IMR-90 (cell line): ENCODE measurements around the gene ZNF549. TPM values are rescaled to one million over a fixed set of nuclear protein-coding genes. Genes with fewer than 3 reads are reported as not detected.

Experiments used
- ATAC-seq: fragments of 200-7000 bp; cut with Tn5 transposase; 2 replicates; pipeline ENCODE4 v1.9.1; 2020; ENCODE audit warnings: low read depth, mild to moderate bottlenecking, moderate library complexity
- BruUV-seq: library from RNA; stranded (reverse); fragments of 400-500 nt; replicated peaks from 2 replicates; lab custom pipeline; 2021; lab: Mats Ljungman, UMichigan
- CTCF ChIA-PET: fragments of 300-600 bp; formaldehyde crosslinking; extraction: SDS; loops from one replicate; lab custom pipeline; 2021; ENCODE audit warnings: antibody characterized with exemption; lab: Yijun Ruan, JAX
- POLR2A ChIA-PET: fragments of 300-600 bp; sonication (Branson Sonifier 250); formaldehyde crosslinking; loops from one replicate; lab custom pipeline; 2022; ENCODE audit warnings: antibody characterized with exemption; ENCODE audit not compliant: unreplicated experiment; lab: Charles Lee
- DNase-seq: peaks from one replicate; pipeline ENCODE4 v3.0.0; 2013
- H2AFZ ChIP-seq: replicated peaks from 2 replicates; pipeline ENCODE3; 2013; ENCODE audit warnings: low read length, mild to moderate bottlenecking; ENCODE audit not compliant: poor library complexity
- H2AK5ac ChIP-seq: 2 replicates; pipeline ENCODE4 v1.6.1; 2013; ENCODE audit warnings: low read depth, low read length, inconsistent platforms
- H2AK9ac ChIP-seq: replicated peaks from 2 replicates; pipeline ENCODE3; 2013; ENCODE audit warnings: mild to moderate bottlenecking, low read depth, low read length, moderate library complexity; ENCODE audit not compliant: poor library complexity
- H2BK120ac ChIP-seq: 2 replicates; pipeline ENCODE4 v1.6.1; 2013; ENCODE audit warnings: low read depth, low read length, inconsistent platforms
- H2BK15ac ChIP-seq: 3 replicates; pipeline ENCODE4 v1.6.1; 2013; ENCODE audit warnings: low read depth, low read length, inconsistent platforms
- H2BK20ac ChIP-seq: 2 replicates; pipeline ENCODE4 v1.6.1; 2013; ENCODE audit warnings: low read depth, mild to moderate bottlenecking, inconsistent platforms, low read length, moderate library complexity
- H2BK5ac ChIP-seq: 2 replicates; pipeline ENCODE4 v1.6.1; 2013; ENCODE audit warnings: mild to moderate bottlenecking, low read depth, low read length, inconsistent platforms; ENCODE audit not compliant: poor library complexity, severe bottlenecking
- H3K14ac ChIP-seq: replicated peaks from 2 replicates; pipeline ENCODE4 v1.6.1; 2013; ENCODE audit warnings: low read depth, low read length, inconsistent platforms
- H3K18ac ChIP-seq: 2 replicates; pipeline ENCODE4 v1.6.1; 2013; ENCODE audit warnings: low read depth, low read length, control low read depth
- H3K23ac ChIP-seq: 2 replicates; pipeline ENCODE4 v1.6.1; 2013; ENCODE audit warnings: low read depth, low read length, inconsistent platforms
- H3K27ac ChIP-seq: 2 replicates; pipeline ENCODE4 v1.5.1; 2013; ENCODE audit warnings: mild to moderate bottlenecking, control low read depth, low read length; ENCODE audit not compliant: insufficient read depth
- H3K27me3 ChIP-seq: 2 replicates; pipeline ENCODE4 v1.6.1; 2013; ENCODE audit warnings: low read length; ENCODE audit not compliant: control insufficient read depth, insufficient read depth
- H3K36me3 ChIP-seq: 2 replicates; pipeline ENCODE4 v1.6.1; 2013; ENCODE audit warnings: low read length, mixed read lengths; ENCODE audit not compliant: control insufficient read depth, insufficient read depth
- H3K4ac ChIP-seq: 2 replicates; pipeline ENCODE4 v1.6.1; 2013; ENCODE audit warnings: low read depth, low read length, inconsistent platforms
- H3K4me1 ChIP-seq: 2 replicates; pipeline ENCODE4 v1.6.1; 2013; ENCODE audit warnings: low read length, mixed read lengths; ENCODE audit not compliant: control insufficient read depth, insufficient read depth
- H3K4me2 ChIP-seq: 2 replicates; pipeline ENCODE4 v1.6.1; 2013; ENCODE audit warnings: low read depth, mild to moderate bottlenecking, control low read depth, low read length, moderate library complexity
- H3K4me3 ChIP-seq: 2 replicates; pipeline ENCODE4 v1.5.1; 2013; ENCODE audit warnings: low read depth, mild to moderate bottlenecking, control low read depth, low read length, moderate library complexity; ENCODE audit not compliant: insufficient read depth
- H3K56ac ChIP-seq: 2 replicates; pipeline ENCODE4 v1.6.1; 2013; ENCODE audit warnings: low read length, inconsistent platforms; ENCODE audit not compliant: insufficient read depth; ENCODE audit errors: extremely low read depth
- H3K79me1 ChIP-seq, 2 experiments: 2 replicates each; pipeline ENCODE4 v1.6.1; 2013; ENCODE audit warnings: low read length in 2 of 2, inconsistent platforms in 1 of 2, low read depth in 1 of 2
- H3K9ac ChIP-seq: 2 replicates; pipeline ENCODE4 v1.6.1; 2013; ENCODE audit warnings: low read depth, low read length, control low read depth
- H3K9me1 ChIP-seq: 2 replicates; pipeline ENCODE4 v1.6.1; 2013; ENCODE audit warnings: low read length, inconsistent platforms; ENCODE audit not compliant: insufficient read depth
- H3K9me3 ChIP-seq: 2 replicates; pipeline ENCODE4 v1.6.1; 2013; ENCODE audit warnings: low read length; ENCODE audit not compliant: control insufficient read depth, insufficient read depth
- H4K20me1 ChIP-seq: 2 replicates; pipeline ENCODE4 v1.6.1; 2013; ENCODE audit warnings: low read length, inconsistent platforms; ENCODE audit not compliant: insufficient read depth
- H4K5ac ChIP-seq: 2 replicates; pipeline ENCODE4 v1.6.1; 2013; ENCODE audit warnings: mild to moderate bottlenecking, low read depth, low read length, control low read depth
- H4K8ac ChIP-seq, 2 experiments: 2 replicates each; pipeline ENCODE4 v1.6.1; 2013; ENCODE audit warnings: low read depth in 2 of 2, low read length in 2 of 2, control low read depth in 1 of 2, inconsistent platforms in 1 of 2
- H4K91ac ChIP-seq: 2 replicates; pipeline ENCODE4 v1.6.1; 2013; ENCODE audit warnings: low read depth, low read length, inconsistent platforms; ENCODE audit not compliant: insufficient read depth
- POLR2A ChIP-seq: IDR thresholded peaks from 2 replicates; pipeline ENCODE4 v1.6.1; 2012; ENCODE audit warnings: mild to moderate bottlenecking, low read depth, low read length
- WGBS, 2 experiments: methylation state at CpG; one replicate each; pipeline versions ENCODE4 v1.1.5 to v1.1.7; 2013; ENCODE audit warnings: missing lambda C conversion rate in 2 of 2; ENCODE audit not compliant: insufficient read length in 1 of 2; ENCODE audit errors: extremely low coverage in 2 of 2; 5-methylcytosine and 5-hydroxymethylcytosine counted together
- dilution Hi-C: fragments of 300-500 bp; cut with HindIII; formaldehyde crosslinking; loops from one replicate; pipeline ENCODE4 v1.14.3; 2018; ENCODE audit warnings: low sequenced_read_pairs; ENCODE audit not compliant: unreplicated experiment
- in situ Hi-C: fragments of 300-500 bp; cut with MboI; formaldehyde crosslinking; loops from 3 replicates; pipeline ENCODE4 v1.14.3; 2019; ENCODE audit warnings: low sequenced_read_pairs, inconsistent platforms, mixed read lengths
- intact Hi-C: fragments of 100-400 bp; cut with micrococcal nuclease; formaldehyde crosslinking; loops from 2 replicates; pipeline ENCODE4 v1.10.0; 2022
- polyA plus RNA-seq, 3 experiments: library from polyadenylated mRNA; depleted of rRNA; stranded (reverse); fragments of >200 nt; gene quantifications; 2 replicates each; pipeline ENCODE4 v1.2.3, GENCODE V29; 2012; ENCODE audit warnings: low replicate concordance in 1 of 3
- total RNA-seq: library from RNA; depleted of rRNA; stranded (reverse); fragments of >200 nt; gene quantifications from 2 replicates; pipeline ENCODE4 v1.2.3, GENCODE V29; 2012

ZNF549 gene
- total and polyA plus RNA-seq, 2 of the 4 experiments (the other 2 are of a cell fraction): 2.4 to 8.6 TPM

- ChIA-PET CTCF (no interaction called here), POLR2A (no interaction called here)
- H2BK5ac ChIP-seq: no peak overlapping the region
- no peaks in the 10 kb centered on the region for H4K20me1 ChIP-seq
- H2AFZ ChIP-seq: no peak overlapping the region
- WGBS, 2 experiments: no CpG with 5 or more reads among the region's 3 CpGs
- no peaks in the 10 kb centered on the region for H3K9me1 ChIP-seq
- H2BK120ac ChIP-seq: no peak overlapping the region
- DNase-seq (no peak), ATAC-seq (no peak)
- no peak overlapping the region for H4K91ac ChIP-seq
- in situ Hi-C loops: no loop called here
- no peak overlapping the region for H3K56ac ChIP-seq
- peaks cover 63% of the 10 kb centered on the region for H3K36me3 ChIP-seq
- no peak overlapping the region for H2BK20ac ChIP-seq
- no peak overlapping the region for H2AK5ac ChIP-seq
- H3K9me3 ChIP-seq: peaks cover 92% of the 10 kb centered on the region
- no peak for TF ChIP-seq POLR2A
- no peak overlapping the region for H4K5ac ChIP-seq
- H3K18ac ChIP-seq: no peak overlapping the region
- peaks cover 18 to 20% of the 10 kb centered on the region in 2 experiments for H3K79me1 ChIP-seq
- H3K4me1 ChIP-seq: no peaks in the 10 kb centered on the region
- no peak overlapping the region for H3K27ac ChIP-seq
- H3K4me2 ChIP-seq: no peak overlapping the region
- dilution Hi-C loops: no loop called here
- H2BK15ac ChIP-seq: no peak overlapping the region
- intact Hi-C loops: no loop called here
- H3K4ac ChIP-seq: no peak overlapping the region
- no peak overlapping the region for H3K14ac ChIP-seq
- H3K27me3 ChIP-seq: no peaks in the 10 kb centered on the region
- no peak overlapping the region for H3K4me3 ChIP-seq
- H2AK9ac ChIP-seq: no peak overlapping the region
- no TSS peak for BruUV-seq
- no peak overlapping the region for H3K9ac ChIP-seq
- H4K8ac ChIP-seq: no peak overlapping the region
- no peak overlapping the region for H3K23ac ChIP-seq
These were observed 45.3 kb downstream of the ZNF549 start for GRCh38 chr19:57572415-57572947.
